ENCODE data around the gene RPS6KA3.
A peak's percentile ranks its signal among the peaks of the same experiment; 100 is the strongest.

The RPS6KA3 gene

DNA sequence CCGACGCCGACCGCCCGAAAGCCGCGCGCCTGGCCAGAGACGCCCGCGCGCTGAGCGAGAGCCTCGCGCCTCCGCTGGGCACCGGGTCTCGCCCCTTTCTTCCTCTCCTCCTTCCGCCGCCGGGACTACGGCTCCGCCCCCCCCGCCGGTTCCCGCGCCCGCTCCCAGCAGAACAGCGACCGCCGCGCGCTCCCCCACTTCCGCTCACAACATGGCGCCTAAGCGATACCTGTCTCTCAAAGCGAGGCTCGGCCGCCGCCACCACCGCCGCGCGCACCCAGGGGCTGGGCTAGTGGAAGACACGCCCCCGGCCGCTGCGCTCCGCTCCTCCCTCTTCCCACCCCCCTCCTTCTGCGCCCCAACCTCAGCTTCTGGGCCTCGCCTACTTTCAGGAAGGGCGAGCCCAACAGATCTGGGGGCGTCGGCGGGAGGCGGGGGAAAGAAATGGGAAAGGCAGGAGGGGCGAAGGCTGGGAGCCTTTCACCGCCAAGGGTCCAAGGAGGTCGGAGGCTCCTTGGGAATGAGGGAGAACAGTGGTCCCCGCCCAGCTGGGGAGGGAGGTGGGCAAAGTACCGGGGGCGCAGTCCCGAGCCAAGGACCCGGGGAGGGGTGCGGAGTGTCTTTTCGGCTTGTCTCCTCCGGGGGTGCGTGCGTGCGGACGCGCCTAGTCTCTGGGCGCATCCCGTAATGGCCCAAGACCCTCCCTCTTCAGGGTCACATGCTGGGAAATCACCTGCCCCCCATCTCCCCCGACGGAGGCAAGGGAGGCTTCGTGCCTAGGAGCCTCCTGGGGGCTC lies at the start of gene RPS6KA3:
TSS of gene RPS6KA3 (minus strand) at position 100 of the 797 bp plus-strand sequence. CDS start 277 bp downstream, outside the sequence.
- peak; percentile 81 to 83 for DNase-seq (ENCODE audit: low read depth in 1 of 2, low spot score in 1 of 2)

DNA sequence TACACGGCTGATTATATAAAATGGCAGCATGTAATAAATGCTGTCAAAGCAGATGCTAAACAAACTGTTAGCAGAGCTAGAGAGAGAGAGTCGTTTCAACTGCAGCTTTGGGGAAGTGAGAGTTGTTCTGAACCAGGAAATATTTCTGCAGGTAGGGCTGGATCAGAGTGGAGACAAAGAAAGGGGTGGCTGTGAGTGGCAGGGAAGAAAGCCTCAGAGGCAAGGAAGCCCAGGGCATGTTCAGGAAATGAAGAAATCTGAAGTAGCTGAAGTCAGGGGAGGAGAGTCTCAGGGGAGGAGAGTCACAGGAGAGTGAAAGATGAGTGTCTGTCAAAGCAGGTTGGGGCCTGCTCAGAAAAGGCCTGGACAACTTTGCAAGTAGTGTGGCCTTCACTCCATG lies 48.4 kb upstream of the RPS6KA3 start:
- DNase-seq (ENCODE audit: low read depth in 1 of 2, low spot score in 1 of 2): no peak

DNA sequence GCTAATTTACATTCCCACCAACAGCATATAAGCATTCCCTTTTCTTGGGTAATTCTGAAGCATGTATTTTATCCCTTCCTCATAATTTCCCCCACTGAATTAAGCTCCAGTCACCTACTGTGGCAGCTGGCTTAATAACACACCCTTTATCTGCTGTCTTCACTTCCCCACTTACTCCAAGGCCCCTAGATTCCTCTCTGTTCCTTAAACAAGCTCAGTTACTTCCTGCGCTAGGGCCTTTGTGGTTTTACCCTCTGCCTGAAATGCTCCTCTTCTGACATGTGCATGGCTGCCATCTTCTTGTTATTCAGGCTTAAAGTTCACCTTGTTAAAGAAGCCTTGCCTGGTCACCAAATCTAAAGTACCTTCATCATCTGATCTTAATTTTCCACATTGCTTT lies 47.2 kb upstream of the RPS6KA3 start:
- DNase-seq (ENCODE audit: low read depth in 1 of 2, low spot score in 1 of 2): no peak

DNA sequence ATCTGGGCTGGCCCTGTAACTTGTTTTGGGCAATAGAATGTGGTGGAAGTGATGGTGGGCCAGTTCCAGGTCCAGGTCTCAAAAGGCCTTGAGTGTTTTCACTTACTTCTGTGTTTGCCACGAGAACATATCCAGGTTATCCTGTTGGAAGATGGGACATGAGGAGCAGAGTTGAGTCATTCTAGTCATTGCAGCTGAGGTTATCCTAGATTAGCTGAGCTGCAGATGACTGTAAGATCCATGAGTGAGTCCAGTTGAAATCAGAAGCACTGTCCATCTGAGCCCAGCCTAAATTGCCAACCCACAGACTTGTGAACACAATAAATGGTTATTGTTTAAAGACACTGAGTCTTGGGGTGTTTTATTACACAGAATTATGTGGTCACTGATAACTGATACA lies 45.3 kb upstream of the RPS6KA3 start:
- no peak for DNase-seq (ENCODE audit: low read depth in 1 of 2, low spot score in 1 of 2)

DNA sequence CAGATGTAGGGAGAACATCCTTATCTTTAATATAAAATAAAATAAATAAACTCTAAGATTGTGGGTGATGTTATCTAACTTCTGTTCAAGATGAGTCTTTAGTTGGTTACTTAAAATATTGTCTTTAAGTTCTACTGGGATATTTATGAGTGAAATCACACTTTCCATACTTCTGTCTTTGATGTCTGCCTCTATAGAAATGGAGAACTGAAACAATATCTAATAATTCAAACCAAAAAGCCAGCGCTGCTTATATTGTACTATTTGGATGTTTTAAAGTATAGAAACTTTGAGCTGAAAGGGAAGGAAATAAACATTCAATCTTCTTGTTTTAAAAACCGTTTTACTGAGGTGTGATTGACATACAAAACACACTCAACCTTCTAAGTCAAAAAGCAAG lies 44.8 kb upstream of the RPS6KA3 start:
- no peak for DNase-seq (ENCODE audit: low read depth in 1 of 2, low spot score in 1 of 2)

DNA sequence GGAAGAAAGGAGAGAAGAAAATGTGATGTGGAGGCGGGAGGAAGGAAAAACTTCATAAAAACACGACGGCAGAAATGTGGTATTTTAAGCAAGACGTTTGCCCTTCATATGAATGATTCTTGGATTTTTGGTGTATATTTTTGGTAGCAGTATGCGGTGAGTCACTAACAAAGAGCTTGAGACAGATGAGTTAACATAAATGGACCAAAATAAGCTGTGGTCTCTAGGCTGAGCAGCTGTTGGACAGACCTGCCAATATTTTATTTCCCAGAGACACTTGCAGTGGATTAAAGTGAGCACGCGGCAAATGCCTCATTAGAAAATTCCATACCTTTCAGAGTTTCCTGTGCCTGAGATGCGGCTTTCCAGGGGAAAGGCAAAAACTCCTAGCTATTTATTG lies 43.1 kb upstream of the RPS6KA3 start:
- DNase-seq (ENCODE audit: low read depth in 1 of 2, low spot score in 1 of 2): no peak

DNA sequence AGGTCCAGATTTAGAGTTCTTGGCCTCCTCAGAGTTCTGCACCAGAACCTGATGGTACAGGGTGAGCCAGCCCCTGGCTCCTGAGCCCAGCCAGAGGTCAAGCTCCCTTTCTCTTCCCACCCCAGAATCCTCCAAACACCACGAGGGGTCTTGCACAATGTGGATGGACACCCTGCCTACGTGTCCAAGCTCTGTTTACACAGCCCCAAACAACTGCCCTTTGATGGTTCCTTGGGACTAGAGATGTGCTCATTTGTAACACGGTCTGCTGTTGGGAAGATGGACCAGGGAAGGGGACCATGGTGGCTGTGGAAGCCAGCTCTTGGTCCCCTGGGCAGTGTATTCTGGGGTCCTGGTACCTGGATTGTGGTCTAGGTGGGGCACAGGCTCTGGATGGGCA lies 40.0 kb upstream of the RPS6KA3 start:
- DNase-seq (ENCODE audit: low read depth in 1 of 2, low spot score in 1 of 2): no peak

DNA sequence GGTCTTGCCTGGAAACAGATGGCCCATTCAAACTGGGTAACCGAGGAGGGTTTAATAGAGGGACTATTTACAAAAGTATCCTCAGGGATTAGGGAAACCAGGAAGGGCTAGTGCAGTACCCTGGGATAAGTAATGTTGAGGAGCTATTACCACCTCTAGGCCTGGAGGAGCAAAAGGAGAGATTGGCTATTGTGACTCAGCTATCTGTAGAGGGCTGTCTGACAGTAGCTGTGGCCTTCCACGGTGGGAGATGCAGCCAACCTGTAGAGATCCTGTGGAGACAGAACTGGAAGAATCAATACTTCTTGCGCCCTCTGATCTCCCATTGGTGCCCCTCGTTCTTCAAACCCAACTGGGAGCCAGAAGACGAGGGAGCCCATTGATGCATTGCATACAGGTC lies 34.1 kb upstream of the RPS6KA3 start:
- no peak for DNase-seq (ENCODE audit: low read depth in 1 of 2, low spot score in 1 of 2)

DNA sequence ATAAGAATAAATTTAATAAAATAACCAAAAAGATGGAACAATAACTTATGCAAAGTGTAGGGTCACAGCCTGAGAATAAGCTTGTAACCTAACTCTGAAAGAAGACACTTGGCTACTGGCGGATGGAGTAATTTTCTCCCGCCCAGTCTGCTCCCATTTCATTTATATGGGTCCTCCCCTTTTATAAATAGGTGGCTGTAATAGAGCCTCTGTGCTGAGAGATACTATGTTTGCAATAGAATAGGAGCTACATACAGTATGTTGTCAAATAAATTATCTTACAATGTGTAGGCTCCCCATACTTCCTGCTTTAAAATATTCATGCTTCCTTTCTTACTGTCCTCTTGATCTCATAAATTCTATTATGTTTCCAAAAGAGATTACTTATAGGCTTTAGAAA lies 28.2 kb upstream of the RPS6KA3 start:
- no peak for DNase-seq (ENCODE audit: low read depth in 1 of 2, low spot score in 1 of 2)

DNA sequence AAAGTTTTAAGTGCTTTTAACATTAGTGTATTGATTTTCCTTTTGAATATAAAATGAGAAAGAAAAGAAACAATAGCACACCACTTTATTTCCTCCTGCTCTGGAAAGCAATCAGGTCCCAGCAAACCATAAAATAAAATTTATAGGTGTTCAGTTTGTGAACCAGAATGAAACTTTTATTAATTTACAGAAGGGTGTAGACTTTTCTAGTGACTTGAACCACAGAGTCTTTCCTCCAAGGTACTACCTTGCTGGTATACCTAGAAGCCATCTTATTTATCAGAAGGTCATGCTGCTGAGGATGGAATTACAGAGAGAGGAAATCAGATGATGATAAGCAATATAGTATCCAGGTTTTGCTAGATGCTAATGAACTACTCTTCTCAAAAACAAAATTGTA lies 27.6 kb upstream of the RPS6KA3 start:
- DNase-seq (ENCODE audit: low read depth in 1 of 2, low spot score in 1 of 2): no peak

DNA sequence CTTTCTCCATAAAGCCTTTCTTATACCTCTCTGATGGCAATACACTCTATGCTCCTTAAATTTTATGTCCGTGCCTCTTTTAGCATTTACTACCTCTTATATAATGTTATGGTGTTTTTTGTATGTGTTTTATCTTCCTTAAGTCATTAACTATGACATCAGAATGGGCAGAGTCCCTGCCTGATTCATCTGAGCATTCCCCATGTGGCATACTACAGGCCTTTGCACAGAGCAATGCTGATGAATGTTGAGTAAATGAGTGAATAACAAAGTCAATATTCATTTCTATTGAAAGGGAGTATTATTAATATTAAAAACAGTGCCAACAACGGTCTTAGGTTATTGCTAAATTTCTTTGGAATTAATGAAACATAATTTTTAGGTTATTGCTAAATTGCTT lies 18.8 kb upstream of the RPS6KA3 start:
- DNase-seq (ENCODE audit: low read depth in 1 of 2, low spot score in 1 of 2): no peak

DNA sequence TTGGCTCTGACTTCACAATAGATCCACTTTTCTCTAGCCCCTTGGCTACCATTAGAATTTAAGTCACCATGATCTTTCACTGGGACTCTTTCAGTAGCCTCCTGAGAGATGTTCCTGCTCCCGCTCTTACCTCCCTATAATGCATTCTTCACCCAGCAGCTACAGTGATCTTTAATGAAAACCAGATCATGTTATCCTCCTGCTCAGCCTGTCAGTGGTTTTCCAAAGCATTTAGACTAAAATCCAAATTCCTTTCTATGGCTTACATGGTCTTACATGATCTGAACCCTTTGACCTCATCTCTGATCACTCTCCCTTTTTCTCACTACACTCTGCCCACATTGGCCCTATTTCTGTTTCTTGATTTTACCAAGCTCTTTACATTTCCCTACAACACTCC lies 18.3 kb upstream of the RPS6KA3 start:
- DNase-seq (ENCODE audit: low read depth in 1 of 2, low spot score in 1 of 2): no peak

DNA sequence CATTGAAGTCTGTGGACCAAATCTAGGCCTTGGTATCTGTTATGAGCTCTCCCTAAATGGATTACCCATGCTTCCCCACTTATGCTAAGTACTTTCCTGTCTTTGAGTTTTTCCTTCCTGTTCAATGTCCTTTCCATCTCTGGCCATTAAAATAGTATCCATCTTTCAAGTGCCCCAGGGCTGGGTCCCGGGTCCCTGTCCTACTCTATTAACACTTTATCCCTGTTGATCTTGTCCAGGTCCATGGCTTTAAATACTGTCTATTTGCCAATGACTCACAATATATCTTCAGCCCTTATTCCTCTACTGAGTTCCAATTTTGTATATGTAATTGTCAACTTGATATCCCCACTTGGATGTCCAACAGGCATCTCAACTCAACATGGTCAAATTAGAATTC lies 17.7 kb upstream of the RPS6KA3 start:
- no peak for DNase-seq (ENCODE audit: low read depth in 1 of 2, low spot score in 1 of 2)

DNA sequence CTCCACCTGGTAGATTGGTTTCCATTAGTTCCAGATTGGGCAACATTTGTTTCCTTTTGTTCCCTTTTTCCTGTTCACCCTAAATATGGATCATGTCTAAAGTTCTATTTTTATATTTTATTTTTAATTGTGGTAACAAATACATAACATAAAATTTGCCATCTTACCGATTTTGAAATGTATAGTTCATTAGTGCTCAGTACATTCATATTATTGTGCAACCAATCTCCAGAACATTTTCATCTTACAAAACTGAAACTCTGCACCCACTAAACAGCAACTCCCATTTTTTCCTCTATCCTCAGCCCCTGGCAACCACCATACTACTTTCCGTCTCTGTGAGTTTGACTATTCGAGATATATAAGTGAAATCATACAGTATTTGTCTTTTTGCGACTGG lies 14.2 kb upstream of the RPS6KA3 start:
- no peak for DNase-seq (ENCODE audit: low read depth in 1 of 2, low spot score in 1 of 2)

DNA sequence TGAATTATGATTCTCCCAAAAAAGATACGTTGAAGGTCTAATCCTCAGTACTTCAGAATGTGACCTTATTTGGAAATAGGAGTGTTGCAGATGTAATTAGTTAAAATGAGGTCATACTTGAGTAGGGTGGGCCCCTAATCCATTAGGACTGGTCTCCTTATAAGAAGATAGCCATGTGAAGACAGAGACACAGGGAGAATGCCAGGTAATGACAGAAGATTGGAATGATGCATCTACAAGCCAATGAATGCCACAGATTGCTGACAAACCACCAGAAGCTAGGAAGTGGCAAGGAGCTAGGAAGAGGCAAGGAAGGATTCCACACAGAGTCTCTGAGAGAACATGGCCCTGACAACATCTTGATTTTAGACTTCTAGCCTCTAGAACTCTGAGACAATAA lies 7.4 kb upstream of the RPS6KA3 start:
- DNase-seq (ENCODE audit: low read depth in 1 of 2, low spot score in 1 of 2): no peak

DNA sequence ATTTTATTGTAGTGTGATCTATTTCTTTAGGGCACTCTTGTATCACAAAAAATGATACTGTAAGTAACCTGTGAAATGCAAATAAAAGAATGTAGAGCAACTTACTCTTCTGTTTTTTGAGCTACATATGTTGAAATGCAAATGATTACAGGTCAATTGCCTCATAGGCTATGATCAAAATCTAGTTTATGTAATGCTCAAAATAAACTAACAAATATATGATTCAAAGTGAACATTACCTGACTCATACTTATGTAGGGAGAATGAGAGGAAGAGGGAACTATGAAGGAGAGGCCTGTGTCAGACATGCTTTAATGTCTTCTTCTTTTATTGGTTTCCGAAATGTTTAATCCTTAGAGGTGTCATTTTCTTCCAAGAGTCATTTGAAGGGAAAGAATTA lies 5.0 kb upstream of the RPS6KA3 start:
- DNase-seq (ENCODE audit: low read depth in 1 of 2, low spot score in 1 of 2): no peak

DNA sequence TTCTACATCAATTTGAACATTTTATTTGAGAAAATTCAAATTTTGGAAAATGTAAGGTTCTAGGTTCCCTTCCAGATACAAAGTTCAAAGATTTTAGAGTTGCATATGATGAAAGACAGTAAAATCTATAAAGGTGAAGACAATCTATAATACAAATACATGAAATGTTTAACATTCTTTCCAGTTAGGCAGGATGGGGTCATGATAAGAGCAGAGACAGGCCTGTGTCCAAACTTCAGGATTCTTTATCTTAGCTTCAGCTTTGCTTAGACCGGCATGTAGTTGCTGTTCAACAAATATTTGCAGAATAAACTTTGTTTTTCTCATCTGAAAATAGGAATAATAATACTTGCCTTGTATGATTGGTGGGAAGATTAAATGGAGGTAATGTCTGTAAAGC lies 4.5 kb upstream of the RPS6KA3 start:
- DNase-seq (ENCODE audit: low read depth in 1 of 2, low spot score in 1 of 2): no peak

DNA sequence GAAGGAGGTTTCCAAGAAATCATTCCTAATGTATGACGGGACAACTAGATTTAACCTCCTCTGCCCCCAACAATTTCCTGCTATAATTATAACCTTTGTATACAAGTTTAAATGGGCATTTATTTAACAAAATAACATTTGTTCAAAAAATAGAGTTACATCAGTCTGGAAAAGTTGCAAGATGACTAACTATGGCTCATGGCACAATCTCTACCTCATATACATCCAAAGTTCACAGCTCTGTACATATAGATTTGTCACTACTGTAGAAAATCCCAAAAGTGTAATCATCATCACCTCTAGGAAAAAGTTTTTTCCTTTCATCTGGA lies 3.8 kb upstream of the RPS6KA3 start:
- no peak for DNase-seq (ENCODE audit: low read depth in 1 of 2, low spot score in 1 of 2)

DNA sequence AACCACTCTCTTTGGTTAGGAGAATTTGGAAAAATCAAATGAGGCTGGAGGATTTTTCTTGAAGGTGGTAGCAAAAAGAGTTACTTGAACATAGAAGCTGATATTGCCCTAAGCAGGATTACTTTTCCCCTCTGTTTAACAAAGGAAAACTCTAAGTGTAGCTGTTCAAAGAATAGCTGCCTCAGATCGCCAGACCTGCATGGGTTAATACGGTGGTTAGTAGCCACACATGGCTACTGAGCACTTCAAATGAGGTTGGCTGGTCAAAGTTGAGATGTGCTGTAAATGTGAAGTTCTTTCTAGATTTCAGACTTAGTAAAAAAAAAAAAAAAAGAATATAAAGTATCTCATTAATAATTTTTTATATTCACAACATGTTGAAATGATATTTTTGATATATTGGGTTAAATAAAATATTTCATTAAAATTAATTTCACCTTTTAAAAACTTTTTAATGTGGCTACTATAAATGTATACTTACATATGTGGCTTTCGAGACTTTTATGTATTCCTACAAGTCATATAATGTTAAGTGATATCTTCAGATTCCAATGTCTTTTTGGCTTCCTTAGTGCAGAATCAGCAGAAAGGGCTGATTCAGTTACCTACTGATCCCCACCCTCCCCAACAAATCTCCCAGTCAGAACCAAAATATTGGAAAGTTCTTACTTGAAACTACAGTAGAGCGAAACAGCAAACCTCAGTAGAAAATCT lies 3.3 kb upstream of the RPS6KA3 start:
- no peak for DNase-seq (ENCODE audit: low read depth in 1 of 2, low spot score in 1 of 2)

DNA sequence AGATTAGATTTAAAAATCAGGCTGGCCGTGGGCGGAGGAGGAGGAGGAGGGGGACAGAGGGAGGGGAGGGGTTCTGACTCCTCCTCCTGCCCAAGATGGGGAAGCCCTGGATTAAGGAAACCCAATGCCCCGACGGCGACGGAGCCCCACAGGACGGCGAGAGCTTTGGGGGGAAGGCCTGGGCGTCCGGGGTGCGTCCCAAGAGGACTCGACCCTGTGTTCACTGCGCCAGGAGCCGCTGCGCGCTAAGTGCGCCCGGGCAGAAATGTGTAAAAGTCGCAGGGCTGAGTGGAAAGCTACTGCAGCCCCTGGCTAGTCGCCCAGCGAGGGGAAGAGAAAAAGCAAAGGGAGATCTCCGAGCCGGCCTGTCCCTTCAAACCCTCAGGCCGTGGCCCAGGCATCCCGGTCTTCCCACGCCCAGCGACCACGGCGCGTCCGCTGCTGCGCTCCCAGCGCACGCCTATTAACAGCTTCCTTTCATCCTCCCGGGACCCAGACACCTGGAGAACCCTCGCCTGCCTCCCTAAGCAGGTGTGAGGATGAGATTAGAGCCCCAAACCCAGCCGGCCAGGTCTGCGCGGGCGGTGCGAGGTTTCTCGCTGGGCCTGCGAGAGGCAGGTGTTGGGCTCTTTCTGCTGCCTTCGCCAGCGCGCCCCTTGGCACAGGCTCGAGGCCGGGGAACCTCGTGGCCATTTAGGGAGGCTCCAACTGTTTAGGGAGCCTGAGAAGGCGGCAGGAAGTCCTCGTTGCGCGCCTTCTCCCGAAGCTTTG lies 1.4 kb upstream of the RPS6KA3 start:
- DNase-seq (ENCODE audit: low read depth in 1 of 2, low spot score in 1 of 2): no peak

DNA sequence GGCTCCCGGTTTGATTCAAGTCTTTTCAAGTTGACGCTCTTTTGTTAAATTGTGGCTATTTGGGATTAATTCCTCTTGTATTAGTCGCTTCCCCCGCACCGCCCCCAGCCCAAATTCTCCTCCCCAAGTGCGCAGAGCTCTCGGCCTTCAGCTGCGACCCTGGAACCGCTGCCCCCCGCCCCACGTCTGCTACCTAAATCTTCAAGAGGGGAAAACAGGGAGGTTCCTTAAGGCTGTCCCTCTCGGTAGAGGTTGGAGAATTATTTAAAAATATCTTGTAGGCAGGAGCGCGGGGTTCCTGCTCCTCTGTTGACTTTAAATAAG lies 860 bp upstream of the RPS6KA3 start:
- DNase-seq (ENCODE audit: low read depth in 1 of 2, low spot score in 1 of 2): no peak
